C1 segment of cervical spinal cord (tissue), 14 donors: ENCODE results near the gene SNRK.

Experiments
- DNase-seq, 14 donors: peaks; one replicate each; lab custom pipeline; 2025; lab: John Stamatoyannopoulos, UW

Gene SNRK

DNA sequence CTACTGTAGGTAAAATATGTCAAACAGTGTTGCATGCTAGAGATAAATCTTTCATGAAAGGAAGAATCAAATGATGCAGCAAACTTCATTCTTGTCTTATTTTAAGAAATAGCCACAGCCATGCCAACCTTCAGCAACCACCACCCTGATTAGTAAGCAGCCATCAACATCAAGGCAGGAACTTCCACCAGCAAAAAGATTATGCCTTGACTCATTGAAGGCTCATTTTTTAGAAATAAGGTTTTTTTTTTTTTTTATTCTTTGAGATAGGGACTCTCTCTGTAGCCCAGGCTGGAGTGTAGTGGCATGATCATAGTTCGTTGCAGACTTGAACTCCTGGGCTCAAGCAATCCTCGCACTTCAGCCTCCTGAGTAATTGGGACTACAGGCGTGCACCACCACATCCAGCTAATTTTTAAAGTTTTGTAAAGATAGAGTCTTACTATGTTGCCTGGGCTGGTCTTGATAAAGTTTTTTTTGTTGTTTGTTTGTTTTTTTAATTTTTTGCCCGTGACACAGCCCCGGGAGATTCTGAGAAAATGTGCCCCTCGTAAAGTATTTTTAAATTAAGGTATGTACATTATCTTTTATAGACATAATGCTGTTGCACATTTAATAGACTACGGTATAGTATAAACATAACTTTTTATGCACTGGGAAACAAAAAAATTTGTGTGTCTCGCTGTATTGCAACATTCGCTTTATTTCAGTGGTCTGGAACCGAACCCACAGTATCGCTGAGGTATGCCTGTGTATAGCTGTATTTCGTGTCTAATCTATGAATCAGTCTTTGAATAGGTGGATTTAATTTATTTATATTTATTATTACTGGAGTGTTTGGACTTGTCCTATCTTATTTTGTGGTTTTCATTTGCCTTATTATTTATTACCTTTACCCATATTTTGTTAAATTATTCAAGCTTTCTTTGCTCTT, 23.3 kb downstream of the SNRK start:
- DNase-seq, result no peak

DNA sequence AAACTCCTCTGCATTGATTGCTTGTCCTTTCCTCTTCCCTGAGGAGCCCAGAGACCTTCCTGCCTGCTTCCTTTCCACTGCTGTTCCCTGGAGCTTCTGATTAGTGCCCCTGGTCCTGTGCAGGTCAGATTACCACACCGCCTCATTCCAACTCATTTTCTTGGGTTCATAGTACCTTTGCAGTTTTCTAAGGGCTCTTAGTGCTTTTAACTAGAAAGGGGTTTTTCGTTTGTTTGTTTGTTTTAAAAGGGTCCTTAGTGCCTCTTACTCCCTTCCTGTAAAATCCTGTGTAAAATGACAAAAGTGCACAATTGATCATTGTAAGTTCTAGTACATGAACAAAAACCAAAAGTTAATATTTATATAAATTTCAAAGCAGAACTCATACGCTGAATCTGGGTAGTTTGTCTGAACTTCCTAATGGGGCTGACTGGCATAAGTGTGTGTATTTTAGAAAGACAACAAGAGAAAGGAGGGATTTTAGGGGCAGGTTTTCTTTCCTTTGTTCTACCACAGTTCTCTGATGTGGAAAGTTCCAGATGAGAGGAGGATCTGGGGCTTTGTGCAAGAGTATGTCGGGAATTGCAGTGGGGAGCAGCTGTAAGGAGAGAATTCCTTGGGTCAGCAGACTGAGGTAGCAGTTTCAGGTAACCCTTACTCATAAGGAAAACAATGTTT, 30.6 kb downstream of the SNRK start:
- no peak for DNase-seq

DNA sequence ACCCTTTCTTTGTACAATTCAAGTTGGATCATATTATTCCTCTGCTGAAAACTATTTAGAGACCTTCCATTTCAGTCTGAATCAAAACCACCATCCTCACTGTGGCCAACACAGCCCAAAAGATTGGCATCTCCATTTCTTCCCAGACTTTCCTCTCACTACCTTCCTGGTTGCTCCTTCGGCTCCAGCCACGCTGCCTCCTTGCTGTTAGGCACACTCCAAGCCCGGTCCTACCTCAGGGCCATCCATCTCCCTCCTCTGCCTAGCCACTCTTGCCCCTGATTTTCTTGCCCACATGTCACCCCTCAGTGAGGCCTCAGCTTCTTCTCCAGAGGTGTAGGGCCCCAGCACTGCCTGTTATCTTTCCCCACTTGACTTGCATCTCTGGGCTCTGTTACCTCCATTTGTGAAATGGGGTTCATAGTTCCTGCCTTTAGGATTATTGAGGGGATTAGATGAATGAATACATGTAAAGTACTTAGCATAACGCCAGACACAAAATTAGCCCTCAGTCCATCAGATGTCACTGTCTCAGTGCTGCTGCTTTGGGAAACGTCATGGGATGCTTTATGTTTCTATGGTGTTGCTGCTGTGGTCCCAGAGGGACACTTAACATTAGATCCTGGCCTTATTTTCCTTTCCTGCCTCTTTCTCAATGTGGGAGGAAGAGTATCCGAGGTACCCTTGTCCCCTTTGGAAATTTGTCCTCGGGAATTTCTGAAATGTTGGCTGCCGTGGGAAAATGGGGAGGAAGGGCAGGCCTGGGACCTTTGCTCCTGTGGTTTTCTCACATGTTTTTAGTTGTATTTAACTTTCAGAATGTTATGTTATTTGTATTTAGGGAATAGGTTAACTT, 31.3 kb downstream of the SNRK start:
- DNase-seq, result no peak

DNA sequence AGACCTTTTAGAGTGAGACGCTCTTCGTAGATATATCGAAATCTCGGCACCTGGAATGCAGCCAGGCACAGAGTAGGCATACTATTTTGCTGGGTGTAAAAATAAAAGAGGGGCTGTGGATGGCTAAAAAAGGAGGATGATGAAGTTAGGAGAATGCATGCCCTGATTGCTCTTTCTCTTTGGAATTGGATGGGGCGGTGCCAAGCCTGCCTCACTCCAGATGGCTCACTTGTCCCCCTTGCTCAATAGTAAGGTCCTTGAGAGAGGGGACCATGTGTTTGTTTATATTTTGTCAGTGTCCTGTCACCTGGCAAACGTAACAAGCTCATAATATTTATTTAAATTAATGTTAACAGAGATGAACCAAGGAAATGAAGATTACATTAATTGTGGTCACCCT, 33.0 kb downstream of the SNRK start:
- no peak for DNase-seq

DNA sequence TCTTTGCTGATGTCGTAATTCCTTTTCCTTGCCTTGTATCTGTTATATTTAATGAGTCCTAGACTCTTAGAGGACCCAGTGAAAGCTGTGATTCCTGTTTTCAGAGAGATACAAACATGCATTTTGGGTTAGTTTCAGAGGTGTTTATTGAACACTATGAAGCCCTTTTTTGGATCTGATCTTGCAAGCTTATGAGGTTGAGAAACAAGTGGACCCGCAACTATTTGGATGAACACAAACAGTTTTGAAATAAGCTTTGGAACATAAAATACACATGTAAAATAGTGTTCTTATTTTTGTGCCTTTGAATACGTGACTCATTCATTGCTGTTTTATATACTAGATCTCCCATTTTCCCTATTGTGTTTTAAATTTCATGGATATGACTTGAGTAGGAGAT, 33.5 kb downstream of the SNRK start:
- no peak for DNase-seq

DNA sequence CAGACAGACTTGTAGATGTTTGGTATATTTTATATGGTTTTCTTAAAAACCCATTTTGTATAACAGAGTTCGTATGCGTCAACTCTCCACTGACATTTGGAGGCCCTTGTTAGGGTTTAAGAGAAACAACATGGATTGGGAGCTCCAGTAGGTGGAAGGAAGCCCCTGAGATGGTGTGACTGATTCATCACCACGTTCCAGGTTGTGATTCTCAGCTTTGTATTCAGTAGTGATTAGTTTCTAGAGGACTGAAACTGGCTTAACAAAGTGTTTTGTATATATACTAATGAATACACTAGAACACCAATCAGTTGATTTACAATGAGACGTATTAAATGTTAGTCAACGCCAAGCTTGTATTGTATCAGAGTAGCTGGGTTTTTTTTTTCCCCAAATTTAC, 33.9 kb downstream of the SNRK start:
- no peak for DNase-seq

DNA sequence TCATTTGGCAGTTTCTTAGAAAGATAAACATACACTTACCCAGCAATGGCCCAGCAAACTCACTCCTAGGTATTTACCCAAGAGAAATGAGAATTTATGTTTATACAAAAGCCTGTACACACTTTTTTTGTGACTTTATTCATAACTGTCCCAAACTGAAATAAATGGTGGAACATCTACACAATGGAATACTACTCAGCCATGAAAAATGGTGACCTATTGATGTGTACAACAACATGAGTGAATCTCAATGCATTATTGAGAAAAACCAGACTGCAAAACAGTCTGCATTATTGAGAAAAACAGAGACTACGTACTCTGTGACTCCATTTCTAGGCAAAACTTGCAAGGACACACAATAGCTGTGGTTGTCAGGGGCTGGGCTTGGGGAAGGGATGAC, 37.2 kb downstream of the SNRK start:
- no peak for DNase-seq

DNA sequence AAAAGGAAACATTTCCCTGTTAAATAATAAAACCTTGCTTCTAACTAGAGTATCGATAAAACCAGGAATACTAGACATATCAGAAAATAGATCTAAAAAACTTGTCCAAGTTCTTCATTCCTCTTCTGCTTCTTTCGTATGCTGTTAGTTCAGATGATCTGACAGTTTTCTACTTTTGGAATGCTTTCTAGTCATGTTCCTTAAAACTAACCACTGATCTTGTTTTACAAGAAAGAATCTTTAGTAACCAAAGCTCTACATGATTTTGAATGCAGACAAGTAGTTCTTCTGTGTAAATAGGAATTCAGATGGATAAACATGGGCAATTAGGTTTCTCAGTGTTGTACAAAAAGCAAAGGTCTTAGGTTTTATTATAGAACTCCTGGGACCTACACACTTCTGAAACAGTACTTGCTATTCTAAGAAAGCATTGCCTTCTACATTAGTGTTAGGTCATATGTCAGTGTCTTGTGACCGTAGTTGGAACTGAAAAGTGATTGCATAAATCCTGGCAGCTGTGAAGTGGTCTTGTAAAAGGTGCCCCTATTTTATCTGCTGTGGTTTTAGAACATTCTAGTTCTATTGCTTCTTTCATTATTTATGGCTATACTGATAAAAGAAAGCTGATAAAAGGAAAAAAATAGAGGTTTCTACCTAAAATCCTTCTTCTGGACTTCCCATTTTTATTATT, 40.7 kb downstream of the SNRK start:
- no peak for DNase-seq

DNA sequence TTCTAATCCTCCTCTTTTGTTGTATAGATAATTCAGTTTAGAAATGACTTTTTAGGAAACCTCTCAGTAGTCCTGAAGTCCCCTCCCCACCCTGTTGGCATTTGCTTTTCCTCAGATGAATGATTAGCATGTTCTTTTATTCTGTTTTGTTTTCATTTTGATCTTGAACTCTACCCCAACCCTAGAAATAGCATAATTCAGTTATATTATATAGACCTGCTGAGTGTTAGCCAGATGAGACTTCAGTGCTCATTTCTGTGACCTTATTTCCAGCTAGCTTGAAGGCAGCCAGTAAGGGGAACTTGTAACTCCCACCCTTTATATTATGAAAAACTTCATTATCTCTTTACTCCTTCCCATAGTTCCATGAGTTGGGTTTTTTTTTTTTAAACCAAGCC, 41.2 kb downstream of the SNRK start:
- DNase-seq, result no peak

DNA sequence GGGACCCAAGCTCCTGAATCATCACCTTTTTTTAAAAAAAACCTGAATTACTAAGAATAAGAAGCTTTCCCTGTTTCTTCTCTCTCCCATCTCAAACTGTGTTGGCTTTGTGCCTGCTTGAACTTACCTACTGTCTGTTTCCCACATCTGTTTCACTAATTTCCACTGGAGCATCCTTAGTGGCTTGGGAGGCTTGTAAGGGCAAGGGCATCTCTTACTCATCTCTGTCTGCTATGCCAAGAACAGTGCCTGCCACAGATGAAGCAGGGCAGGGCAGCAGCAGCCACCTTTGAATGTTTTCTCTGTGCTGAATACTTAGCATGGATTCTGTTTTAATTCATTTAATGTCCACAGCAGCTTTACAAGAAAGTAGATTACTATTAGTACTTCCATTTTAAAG, 42.3 kb downstream of the SNRK start:
- DNase-seq, result no peak

DNA sequence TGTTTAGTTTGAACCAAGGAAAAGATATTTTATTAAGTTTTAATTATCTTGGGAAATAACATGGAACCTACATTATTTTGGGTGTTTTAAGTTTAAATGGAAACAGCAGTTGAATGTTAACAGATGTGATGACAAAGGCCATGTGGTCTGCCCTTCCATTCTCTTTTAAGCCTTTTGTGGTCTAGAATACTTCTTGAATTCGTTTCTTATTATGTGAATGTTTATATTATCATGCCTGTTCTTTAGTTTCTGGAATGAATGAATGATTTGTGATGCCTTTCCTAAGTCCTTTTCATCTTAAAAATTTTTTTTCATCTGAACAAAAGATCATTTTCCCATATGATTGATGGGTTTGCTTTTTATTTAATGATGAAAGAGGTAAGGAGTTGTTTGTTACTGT, 44.6 kb downstream of the SNRK start:
- no peak for DNase-seq

DNA sequence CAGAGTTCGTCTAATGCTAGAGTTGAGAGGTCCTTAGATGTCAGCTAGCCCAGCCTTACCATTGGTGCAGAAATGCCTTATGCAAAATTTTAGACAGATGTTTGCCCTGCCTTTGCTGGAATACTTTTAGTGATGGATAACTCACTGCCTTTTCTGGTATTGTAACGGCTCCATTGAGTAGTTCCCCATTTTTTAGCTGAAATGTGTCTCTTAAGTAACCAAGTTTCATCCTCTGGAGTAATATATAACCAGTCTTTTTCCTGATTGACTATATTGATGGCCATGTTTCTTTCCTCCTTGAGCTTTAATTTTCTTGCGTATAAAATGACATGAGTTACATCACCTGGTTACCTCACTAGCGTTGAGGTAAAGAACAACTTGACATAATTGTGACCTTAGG, 45.0 kb downstream of the SNRK start:
- no peak for DNase-seq

DNA sequence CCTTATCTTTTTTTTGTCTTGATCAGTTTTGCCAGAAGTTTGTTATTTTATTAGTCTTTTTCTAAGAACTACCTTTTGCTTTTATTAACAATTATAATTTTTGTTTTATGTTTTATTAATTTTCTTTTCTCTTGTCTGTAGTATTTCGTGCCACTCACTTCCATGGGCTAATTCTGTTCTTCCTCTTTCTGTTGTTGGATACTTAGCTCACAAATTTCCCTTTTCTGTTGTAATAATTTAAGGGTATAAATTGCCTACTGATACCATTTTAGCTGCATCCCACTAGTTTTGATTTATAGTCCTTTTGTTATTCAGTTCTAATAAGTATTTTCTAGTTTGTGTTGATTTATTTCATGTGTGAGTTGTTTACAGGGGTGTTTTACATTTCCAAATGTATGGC, 48.6 kb downstream of the SNRK start:
- DNase-seq, result no peak

DNA sequence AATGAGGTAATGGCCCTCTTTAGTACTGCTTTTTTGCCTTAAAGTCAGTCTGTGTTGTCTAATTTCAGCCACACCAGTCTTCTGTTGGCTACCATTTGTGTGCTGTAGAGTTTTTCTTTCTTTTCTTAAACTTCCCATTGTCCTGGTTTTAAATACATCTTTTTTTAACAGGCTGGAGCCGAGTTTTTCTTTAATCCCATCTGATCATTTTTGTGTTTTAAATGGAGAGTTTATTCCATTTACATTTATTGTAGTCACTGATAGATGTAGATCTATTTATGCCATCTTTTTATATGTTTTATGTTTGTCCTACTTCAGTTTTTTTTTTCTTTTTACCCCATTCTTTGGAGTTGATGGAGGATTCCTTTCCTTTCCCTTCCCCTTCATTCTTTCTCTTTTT, 49.5 kb downstream of the SNRK start:
- DNase-seq, result no peak

DNA sequence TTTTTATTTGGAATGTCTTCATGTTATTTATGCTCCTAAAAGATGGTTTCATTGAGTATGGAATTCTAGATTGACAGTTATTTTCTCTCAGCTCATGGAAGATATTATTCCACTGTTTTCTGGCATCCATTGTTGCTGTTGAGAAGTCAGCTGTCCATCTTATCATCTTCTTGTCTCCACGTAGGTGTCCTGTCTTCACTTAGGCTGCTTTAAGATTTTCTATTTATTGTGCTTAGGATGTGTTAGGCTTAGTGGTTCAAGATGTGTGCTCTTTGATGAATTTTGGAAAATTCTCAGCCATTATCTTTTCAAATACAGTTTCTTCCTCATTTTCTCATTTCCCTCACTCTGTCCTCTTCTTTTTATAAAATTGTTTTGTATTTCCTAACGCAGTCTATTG, 52.0 kb downstream of the SNRK start:
- no peak for DNase-seq

DNA sequence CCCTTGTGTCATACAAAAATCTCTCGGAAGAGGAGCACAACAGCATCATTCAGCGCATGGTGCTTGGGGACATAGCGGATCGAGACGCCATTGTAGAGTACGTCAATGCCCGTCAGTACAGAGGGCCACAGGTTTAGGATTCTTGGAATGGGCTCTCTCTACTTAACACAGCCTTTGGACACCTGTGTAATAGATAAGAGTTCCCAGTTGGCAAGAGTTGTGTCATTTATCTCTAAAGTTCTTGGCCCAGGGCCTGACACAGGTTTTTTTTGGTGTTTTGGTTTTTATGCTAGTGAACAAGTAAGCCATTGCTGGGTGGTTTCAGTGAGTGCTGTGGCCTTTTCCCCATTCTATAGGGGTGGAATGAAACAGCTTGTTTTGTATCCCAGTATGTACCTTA, 54.1 kb downstream of the SNRK start:
- DNase-seq, result no peak

DNA sequence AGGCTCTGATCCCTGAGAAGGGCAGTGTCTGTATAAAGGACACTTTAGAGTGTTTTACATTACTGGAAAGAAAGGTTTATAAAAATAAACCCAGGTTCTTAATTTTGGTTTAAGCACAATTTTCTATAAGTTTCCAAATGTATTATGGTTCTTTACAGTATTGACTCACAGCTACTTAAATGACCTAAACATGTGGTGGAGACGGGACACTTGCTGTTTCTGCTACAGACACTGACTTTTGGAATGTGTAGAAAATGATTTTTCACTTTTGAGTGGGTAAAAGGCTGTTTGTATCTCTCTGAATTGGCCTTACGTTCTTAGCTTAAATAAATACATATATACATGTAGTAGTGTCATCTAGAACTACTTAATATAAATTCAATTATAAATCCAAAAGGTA, 55.4 kb downstream of the SNRK start:
- DNase-seq, result no peak

DNA sequence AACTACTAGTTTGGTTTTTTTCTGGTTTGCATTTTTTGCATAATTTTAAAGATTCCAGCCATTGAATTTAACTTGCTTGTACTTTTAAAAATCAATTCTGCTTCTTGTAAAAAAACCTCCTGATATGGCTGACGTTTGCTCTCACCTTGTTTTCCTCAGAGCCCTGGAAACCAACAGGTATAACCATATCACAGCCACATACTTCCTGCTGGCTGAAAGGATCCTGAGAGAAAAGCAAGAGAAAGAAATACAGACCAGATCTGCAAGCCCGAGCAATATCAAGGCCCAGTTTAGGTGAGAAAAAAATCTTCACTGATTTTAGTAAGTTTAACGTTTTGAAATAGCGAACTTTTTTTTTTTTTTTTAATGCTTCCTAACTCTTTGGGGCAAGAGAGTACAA, 56.8 kb downstream of the SNRK start:
- no peak for DNase-seq

DNA sequence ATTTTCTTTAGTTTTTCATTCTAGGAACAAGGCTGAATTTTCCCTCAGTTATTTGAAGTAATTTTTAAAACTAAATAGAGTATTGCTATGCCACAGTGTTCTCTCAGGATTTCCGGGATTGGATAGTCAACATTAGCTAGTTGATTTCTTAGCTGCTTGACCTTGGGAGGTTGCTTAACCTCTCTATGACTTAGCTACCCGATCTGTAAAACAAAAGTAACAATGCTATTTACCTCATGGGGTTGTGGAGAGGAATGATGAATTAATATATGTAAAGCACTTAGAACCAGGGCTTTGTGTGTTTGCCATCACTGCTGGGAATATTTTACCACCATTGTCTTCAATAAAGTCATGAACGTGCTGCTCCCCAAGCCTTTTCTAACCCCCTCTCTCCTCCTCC, 57.5 kb downstream of the SNRK start:
- no peak for DNase-seq

DNA sequence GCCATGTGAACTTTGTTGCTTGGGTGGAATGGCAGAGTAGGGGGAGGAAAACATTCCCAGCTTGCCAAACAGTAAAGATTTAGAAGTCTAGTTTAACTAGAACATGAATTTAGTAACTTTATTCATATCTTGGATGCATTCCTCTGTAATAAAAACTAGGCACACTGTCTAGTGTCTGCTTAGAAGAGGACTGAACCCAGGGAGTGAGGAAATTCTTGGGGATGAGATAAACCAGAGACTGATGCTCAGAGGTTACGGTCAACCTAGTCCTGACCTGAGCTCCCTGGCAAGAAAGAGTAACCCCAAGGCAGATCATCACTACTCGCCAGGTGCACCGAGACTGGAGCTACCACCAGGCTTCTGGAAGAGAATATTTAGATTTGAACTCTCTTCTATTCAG, 58.2 kb downstream of the SNRK start:
- no peak for DNase-seq

DNA sequence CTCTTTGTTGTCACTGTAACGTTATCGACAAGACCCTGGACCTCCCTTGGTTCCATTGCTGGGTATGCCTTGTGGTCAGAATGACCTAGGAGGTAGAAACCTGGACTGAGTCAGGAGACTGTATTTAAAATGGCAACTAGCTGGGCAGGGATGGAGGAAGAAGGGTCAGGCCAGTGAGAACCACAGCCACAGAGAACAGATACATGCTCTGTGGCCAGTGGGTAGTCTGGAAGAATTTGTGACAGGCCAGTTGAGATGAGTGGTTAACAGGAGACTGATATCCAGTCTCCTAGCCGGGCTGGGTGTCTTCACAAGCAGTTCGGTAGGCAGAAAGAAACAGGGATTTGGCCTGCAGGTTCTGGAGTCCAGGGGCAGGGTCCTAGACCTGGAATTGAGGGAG, 58.9 kb downstream of the SNRK start:
- no peak for DNase-seq

DNA sequence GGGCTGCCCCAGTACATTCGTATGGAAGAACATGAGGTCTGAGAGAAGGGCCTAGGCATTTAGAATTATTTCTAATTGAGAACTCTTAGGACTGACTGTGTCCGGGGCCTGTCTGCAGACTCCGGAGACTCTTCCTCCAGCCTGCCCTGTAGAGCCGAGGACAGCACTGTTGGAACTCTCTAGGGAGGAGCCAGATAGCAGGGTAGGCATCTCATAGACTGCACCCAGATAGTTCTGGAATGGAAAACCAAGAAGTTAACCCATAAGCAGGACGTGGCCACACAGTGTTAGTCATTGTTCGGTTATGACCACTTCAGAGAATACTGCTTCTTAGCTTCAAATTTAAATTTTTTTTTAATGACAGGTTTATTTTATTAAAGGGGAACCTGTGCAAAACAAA, 59.5 kb downstream of the SNRK start:
- DNase-seq, result no peak
